ENCODE results near the gene GRIK2. TPM values are rescaled to one million over a fixed set of nuclear protein-coding genes. Genes with fewer than 3 reads are reported as not detected.

Gene GRIK2
- total RNA-seq, 1 experiment from 2014 or later = 0.29 TPM

GRCh38 chr6:101534386-101534785, 140.9 kb downstream of the GRIK2 start:
- Histone ChIP-seq H3K36me3 (ENCODE audit: control insufficient read depth, insufficient read depth, low read length) (no peaks in the 10 kb centered on the region), H3K4me3 (ENCODE audit: low read depth, low read length) (no peak overlapping the region), H3K4me1 (peaks cover 3% of the 10 kb centered on the region; the same call in 1 of the 2 replicates), H3K9me3 (no peaks in the 10 kb centered on the region), H3K27me3 (replicated peaks; ENCODE audit: control insufficient read depth, insufficient read depth, low read length) (no peaks in the 10 kb centered on the region)
- no peak for TF ChIP-seq CTCF (IDR thresholded peaks at IDR 0.05; ENCODE audit: insufficient read depth in 1 of 2, low read depth in 1 of 2, low read length in 1 of 2, severe bottlenecking in 1 of 2, unreplicated experiment in 1 of 2)
- Mint-ChIP-seq H3K4me1 (ENCODE audit: low read depth, unreplicated experiment) (no peaks in the 10 kb centered on the region), H3K9me3 (ENCODE audit: unreplicated experiment) (no peaks in the 10 kb centered on the region), H3K4me3 (ENCODE audit: unreplicated experiment) (no peak overlapping the region), H3K27ac (ENCODE audit: unreplicated experiment) (no peak overlapping the region), H3K27me3 (ENCODE audit: insufficient read depth, unreplicated experiment) (peaks cover 3% of the 10 kb centered on the region), H3K36me3 (ENCODE audit: insufficient read depth, unreplicated experiment) (no peaks in the 10 kb centered on the region)
- intact Hi-C loops (cut with micrococcal nuclease; ENCODE audit: unreplicated experiment) = no loop called here
- BruUV-seq (replicated peaks) = no TSS peak
- no peak for DNase-seq
- POLR2A ChIA-PET = no interaction called here
- CTCF ChIA-PET = no interaction called here

DNA sequence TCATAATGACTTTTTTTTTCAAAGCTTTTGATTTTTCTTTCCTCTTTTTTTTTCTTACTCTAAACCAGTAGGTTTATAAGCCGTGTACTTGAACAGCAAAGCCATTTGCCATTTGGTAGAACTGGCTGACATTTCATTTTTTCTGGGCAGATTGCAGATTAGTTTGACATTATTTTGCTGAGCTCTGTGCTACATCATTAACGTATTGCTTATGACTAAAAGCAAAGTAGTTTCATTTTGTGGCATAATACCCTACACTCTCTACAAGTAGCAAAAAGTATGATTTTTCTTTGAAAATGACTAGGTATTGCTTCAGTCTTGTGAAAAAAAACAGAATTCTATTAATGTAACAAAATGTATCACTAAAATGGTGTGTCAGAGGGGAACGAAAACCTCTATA, 141.3 kb downstream of the GRIK2 start:
- no TSS peak for BruUV-seq (replicated peaks)
- Mint-ChIP-seq H3K4me3 (ENCODE audit: unreplicated experiment) (no peak overlapping the region), H3K9me3 (ENCODE audit: unreplicated experiment) (no peaks in the 10 kb centered on the region), H3K27me3 (ENCODE audit: insufficient read depth, unreplicated experiment) (peaks cover 3% of the 10 kb centered on the region), H3K4me1 (ENCODE audit: low read depth, unreplicated experiment) (no peaks in the 10 kb centered on the region), H3K27ac (ENCODE audit: unreplicated experiment) (no peak overlapping the region), H3K36me3 (ENCODE audit: insufficient read depth, unreplicated experiment) (no peaks in the 10 kb centered on the region)
- H3K9me3 ChIP-seq = no peaks in the 10 kb centered on the region
- CTCF ChIA-PET = no interaction called here
- no peak overlapping the region for H3K4me3 ChIP-seq (ENCODE audit: low read depth, low read length)
- no peaks in the 10 kb centered on the region for H3K36me3 ChIP-seq (ENCODE audit: control insufficient read depth, insufficient read depth, low read length)
- no peak for DNase-seq
- no peaks in the 10 kb centered on the region for H3K27me3 ChIP-seq (replicated peaks; ENCODE audit: control insufficient read depth, insufficient read depth, low read length)
- intact Hi-C loops (cut with micrococcal nuclease; ENCODE audit: unreplicated experiment) = no loop called here
- POLR2A ChIA-PET = no interaction called here
- TF ChIP-seq CTCF (IDR thresholded peaks at IDR 0.05; ENCODE audit: insufficient read depth in 1 of 2, low read depth in 1 of 2, low read length in 1 of 2, severe bottlenecking in 1 of 2, unreplicated experiment in 1 of 2) = no peak
- H3K4me1 ChIP-seq = peaks cover 5% of the 10 kb centered on the region; the same call in 1 of the 2 replicates

DNA sequence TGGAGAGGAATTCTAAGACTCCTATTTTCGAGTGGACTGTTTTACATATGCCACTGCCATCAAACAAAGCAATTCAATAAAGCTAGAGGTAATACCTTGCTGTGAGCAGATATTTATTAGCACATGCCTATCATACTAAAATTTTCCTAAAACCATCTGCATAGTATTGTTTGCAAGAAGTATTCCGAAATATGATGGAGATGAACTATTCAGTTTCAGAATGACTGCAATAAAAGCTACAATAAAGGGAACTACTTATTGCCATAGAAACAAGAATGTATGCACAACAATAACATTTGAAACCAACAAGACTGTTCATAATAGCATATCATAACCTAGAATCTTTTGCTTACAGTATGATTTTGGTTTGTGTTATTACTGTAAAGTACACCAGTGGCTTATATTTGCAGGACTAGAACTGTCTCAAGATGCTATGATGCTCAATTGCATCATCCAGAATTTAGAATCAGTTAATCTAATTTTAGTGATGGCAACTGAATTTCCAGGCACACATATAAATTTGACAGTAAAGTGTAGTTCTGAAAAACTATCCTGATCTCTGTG, 144.3 kb downstream of the GRIK2 start:
- no peak for DNase-seq
- ChIA-PET CTCF (no interaction called here), POLR2A (no interaction called here)
- no peak overlapping the region for H3K4me3 ChIP-seq (ENCODE audit: low read depth, low read length)
- BruUV-seq (replicated peaks) = no TSS peak
- Mint-ChIP-seq H3K36me3 (ENCODE audit: insufficient read depth, unreplicated experiment) (no peaks in the 10 kb centered on the region), H3K9me3 (ENCODE audit: unreplicated experiment) (no peaks in the 10 kb centered on the region), H3K27ac (ENCODE audit: unreplicated experiment) (no peak overlapping the region), H3K4me3 (ENCODE audit: unreplicated experiment) (no peak overlapping the region), H3K4me1 (ENCODE audit: low read depth, unreplicated experiment) (no peaks in the 10 kb centered on the region), H3K27me3 (ENCODE audit: insufficient read depth, unreplicated experiment) (no peaks in the 10 kb centered on the region)
- peaks cover 5% of the 10 kb centered on the region; the same call in 1 of the 2 replicates for H3K4me1 ChIP-seq
- no peaks in the 10 kb centered on the region for H3K9me3 ChIP-seq
- H3K27me3 ChIP-seq (replicated peaks; ENCODE audit: control insufficient read depth, insufficient read depth, low read length) = no peaks in the 10 kb centered on the region
- intact Hi-C loops (cut with micrococcal nuclease; ENCODE audit: unreplicated experiment) = no loop called here
- no peaks in the 10 kb centered on the region for H3K36me3 ChIP-seq (ENCODE audit: control insufficient read depth, insufficient read depth, low read length)
- no peak for TF ChIP-seq CTCF (IDR thresholded peaks at IDR 0.05; ENCODE audit: insufficient read depth in 1 of 2, low read depth in 1 of 2, low read length in 1 of 2, severe bottlenecking in 1 of 2, unreplicated experiment in 1 of 2)
